K562 (cell line): ENCODE results near the gene EEA1. TPM values are rescaled to one million over a fixed set of nuclear protein-coding genes. Genes with fewer than 3 reads are reported as not detected.

ENCODE experiments used
- CHD7 ChIP-seq: fragments of 200-600 bp; sonication (generic); IDR thresholded peaks from one replicate; pipeline ENCODE4 v1.6.1; 2012; ENCODE audit warnings: mild to moderate bottlenecking, low read depth, low read length, inconsistent platforms
- CSDE1 ChIP-seq, 2 experiments: fragments of 450-650 bp; IDR thresholded peaks; 2 replicates each; pipeline ENCODE4 v1.6.1; 2016; ENCODE audit warnings: mild to moderate bottlenecking in 1 of 2
- GTF2B ChIP-seq: IDR thresholded peaks from 2 replicates; pipeline ENCODE4 v1.6.1; 2011; ENCODE audit not compliant: insufficient read length; ENCODE audit errors: extremely low read depth
- ZC3H8 ChIP-seq: fragments of 450-650 bp; IDR thresholded peaks from 2 replicates; pipeline ENCODE4 v1.6.1; 2017
- ZNF57 ChIP-seq: fragments of 450-650 bp; formaldehyde crosslinking; IDR thresholded peaks from 2 replicates; pipeline ENCODE4 v1.4.0; 2020; ENCODE audit warnings: mild to moderate bottlenecking, moderate library complexity
- ZNF583 ChIP-seq: fragments of 250-450 bp; sonication (Bioruptor Pico); IDR thresholded peaks from 2 replicates; pipeline ENCODE4 v1.4.0; 2020
- ZNF707 ChIP-seq: fragments of 250-450 bp; sonication (Bioruptor Pico); conservative IDR thresholded peaks from 2 replicates; pipeline ENCODE4 v1.8.0; 2022; ENCODE audit warnings: inconsistent platforms, mild to moderate bottlenecking, moderate library complexity
- polyA plus RNA-seq, 8 experiments: library from polyadenylated mRNA; depleted of rRNA in 4 of 8; stranded (reverse) in 5 of 8; unstranded in 3 of 8; fragments of >200 nt; fragmentation: Nextera tagmentation in 2 of 8; fragmentation: Illumina TruSeq in 1 of 8; extraction: Ambion mirVana in 2 of 8; extraction: Trizol in 1 of 8; gene quantifications; 2 replicates each; pipeline versions ENCODE4 v1.2.1 to v1.2.3, GENCODE V29; 2011 to 2014; ENCODE audit warnings: inconsistent platforms in 1 of 8, missing spikeins in 1 of 8
- total RNA-seq, 7 experiments: library from RNA; depleted of rRNA in 6 of 7; stranded (reverse); fragments of >200 nt in 6 of 7; fragmentation: Illumina TruSeq in 2 of 7; extraction: Trizol in 2 of 7; gene quantifications; 2 replicates each; pipeline versions ENCODE4 v1.2.1 to v1.2.3, GENCODE V29; 2011 to 2021; ENCODE audit warnings: low replicate concordance in 1 of 7
- TF ChIP-seq, protein P1 (sequence below): fragments of 250-450 bp; sonication (Bioruptor Pico); IDR thresholded peaks from 2 replicates; pipeline ENCODE4 v1.5.0; 2021
- TF ChIP-seq, protein P2 (sequence below): fragments of 450-650 bp; formaldehyde crosslinking; IDR thresholded peaks from 2 replicates; pipeline ENCODE4 v1.4.0; 2022; ENCODE audit warnings: missing genetic modification characterization
- TF ChIP-seq, protein P3 (sequence below): fragments of 450-650 bp; formaldehyde crosslinking; IDR thresholded peaks from 2 replicates; pipeline ENCODE4 v1.4.0; 2020; ENCODE audit warnings: mild to moderate bottlenecking, moderate library complexity

EEA1 gene
- total and polyA plus RNA-seq, 9 of the 15 experiments (the other 6 are each of a cell fraction or from before 2014, with no cell fraction given), result 3.5 to 17.1 (median 7.5) TPM

DNA sequence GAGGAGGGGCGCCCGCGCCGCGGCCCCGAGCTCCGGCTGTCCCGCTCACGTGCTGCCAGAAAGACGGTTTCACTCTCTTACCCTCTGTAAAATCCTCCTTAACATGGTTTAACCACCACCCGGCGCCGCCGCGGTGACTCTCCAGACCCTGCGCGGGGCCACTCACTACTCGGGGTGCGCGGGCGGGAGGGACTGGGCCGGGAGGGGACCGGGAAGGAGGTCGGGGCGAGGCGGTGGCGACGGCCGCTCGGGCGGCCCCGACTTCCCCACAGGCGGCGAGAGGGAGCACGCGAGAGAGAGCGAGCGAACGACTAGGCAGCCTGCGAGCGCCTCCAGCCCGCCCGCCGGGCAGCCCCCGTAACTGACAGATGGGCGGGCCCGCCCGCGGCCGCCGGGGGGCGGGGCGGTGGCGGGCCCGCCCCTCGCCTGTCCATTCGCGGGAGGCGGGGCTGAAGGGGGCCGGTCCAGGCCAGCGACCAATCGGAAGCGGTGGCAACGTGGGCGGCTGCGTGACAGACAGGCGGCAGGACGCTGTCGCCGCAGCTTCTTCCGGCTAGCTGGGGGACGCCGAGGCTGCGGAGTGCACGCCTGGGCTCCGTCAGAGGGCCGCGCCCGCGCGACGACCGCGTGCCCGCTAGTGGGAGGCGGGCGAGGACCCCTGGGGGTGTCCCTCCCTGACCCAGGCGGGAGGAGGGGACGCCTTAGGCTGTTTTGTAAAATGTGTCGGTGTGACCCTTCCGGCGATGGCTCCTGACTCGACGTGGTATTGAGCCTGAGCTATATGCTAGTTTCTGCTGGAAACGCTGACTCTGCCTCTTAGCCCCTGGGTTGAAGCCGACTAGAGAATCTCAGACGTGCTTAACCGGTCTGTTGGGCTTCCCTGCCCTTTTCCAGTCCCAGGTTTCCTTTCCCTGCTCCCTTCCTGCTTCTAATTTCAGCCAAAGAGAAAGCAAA, at the start of gene EEA1 (continued):
- TF ChIP-seq CHD7 (no peak), GTF2B (no peak), ZNF583 (CRISPR knock-in tag) (no peak), ZNF57 (no peak), CSDE1 (IDR thresholded peaks at IDR 0.05) (no peak), ZC3H8 (no peak), ZNF707 (CRISPR knock-in tag) (no peak)
- TF ChIP-seq, protein P1, sequence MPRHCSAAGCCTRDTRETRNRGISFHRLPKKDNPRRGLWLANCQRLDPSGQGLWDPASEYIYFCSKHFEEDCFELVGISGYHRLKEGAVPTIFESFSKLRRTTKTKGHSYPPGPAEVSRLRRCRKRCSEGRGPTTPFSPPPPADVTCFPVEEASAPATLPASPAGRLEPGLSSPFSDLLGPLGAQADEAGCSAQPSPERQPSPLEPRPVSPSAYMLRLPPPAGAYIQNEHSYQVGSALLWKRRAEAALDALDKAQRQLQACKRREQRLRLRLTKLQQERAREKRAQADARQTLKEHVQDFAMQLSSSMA (CRISPR knock-in tag), result peak; percentile 83; the same call in 1 of the 2 replicates
- TF ChIP-seq, protein P2, sequence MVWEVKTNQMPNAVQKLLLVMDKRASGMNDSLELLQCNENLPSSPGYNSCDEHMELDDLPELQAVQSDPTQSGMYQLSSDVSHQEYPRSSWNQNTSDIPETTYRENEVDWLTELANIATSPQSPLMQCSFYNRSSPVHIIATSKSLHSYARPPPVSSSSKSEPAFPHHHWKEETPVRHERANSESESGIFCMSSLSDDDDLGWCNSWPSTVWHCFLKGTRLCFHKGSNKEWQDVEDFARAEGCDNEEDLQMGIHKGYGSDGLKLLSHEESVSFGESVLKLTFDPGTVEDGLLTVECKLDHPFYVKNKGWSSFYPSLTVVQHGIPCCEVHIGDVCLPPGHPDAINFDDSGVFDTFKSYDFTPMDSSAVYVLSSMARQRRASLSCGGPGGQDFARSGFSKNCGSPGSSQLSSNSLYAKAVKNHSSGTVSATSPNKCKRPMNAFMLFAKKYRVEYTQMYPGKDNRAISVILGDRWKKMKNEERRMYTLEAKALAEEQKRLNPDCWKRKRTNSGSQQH, result peak; percentile 52; the same call in 1 of the 2 replicates
- TF ChIP-seq, protein P3, sequence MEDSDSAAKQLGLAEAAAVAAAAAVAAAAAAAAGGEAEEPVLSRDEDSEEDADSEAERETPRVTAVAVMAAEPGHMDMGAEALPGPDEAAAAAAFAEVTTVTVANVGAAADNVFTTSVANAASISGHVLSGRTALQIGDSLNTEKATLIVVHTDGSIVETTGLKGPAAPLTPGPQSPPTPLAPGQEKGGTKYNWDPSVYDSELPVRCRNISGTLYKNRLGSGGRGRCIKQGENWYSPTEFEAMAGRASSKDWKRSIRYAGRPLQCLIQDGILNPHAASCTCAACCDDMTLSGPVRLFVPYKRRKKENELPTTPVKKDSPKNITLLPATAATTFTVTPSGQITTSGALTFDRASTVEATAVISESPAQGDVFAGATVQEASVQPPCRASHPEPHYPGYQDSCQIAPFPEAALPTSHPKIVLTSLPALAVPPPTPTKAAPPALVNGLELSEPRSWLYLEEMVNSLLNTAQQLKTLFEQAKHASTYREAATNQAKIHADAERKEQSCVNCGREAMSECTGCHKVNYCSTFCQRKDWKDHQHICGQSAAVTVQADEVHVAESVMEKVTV, result no peak
